SIG-M5 treated with dmso at 0.1 percent for 504 hours (cell line): ENCODE data around the gene TGFBR3.

ENCODE experiments used
- DNase-seq: peaks from one replicate; lab custom pipeline; 2025; ENCODE audit not compliant: unreplicated experiment; lab: John Stamatoyannopoulos, UW

Gene TGFBR3

DNA sequence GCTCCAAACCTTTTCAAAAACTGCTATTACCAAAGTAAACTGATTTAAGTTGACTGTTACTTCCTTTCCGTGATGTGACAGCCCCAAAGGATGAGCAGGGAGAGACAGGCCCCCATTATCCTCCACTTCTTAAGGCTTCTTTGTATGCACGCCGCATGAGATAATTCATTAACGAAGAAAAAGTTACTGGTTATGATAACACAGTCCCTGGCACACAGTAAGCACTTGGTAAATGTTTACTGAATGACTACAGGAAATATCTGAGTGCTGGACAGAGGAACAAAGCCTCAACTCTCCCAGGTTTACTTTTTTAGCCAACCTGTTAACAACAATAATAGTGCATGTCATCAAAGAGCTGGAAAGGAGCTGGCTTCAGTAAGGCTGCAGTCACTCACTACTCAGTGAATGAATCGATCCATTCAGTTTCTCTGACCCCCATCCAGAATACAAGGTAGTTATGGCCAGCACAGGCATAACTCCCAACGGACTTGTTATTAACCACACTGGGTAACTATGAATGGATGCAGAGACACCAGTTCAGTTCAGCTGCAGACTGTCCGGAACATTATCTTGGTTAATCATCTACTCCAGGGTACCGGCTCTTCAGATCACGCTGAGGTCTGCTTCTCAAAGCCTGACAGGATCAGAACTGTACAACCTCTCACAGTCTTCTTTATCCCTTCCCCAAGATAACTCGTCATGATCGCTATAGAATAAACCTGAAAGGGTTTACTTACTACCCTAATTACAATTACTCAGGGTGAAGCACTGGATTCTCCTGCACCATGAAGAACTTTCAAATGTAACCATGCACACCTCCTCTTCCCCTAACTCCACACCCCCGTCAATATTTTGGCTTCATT lies 58.3 kb downstream of the TGFBR3 start:
- DNase-seq, result no peak

DNA sequence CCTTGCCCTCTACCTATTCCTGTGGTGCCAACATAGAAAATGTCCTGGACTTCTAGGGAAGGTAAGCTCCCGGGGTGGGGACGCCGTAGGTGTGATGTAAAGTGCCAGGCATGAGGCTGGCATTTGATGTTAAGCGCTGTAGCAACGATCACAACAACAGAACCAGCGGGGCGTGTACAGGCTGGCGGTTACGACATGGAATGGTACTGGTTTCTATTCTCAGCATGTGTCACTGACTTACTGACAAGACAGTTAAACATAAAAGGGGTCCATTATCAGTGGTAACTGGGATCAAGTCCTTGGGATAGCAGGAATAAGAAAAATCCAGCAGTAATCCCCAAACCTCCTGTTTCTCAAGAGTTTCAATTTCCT lies 58.9 kb downstream of the TGFBR3 start:
- no peak for DNase-seq

DNA sequence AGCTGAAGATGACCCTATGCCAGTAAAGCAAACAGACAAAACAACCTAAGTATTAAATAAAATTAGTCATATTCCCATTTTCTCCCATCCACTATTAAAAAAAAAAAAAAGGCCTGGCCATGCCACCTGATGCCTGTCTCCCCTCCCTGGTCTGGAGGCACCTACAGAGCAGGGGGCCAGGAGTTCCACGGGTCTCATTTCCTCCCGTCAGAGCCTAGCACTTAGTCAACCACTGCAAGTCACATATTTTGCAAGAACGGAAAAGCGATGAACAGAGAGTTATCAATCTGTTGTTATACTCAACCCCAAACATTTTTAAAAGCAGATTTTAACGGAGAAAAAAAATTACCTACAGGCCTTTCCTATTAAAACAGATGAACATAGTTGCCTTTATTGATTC lies 59.3 kb downstream of the TGFBR3 start:
- DNase-seq, result no peak

DNA sequence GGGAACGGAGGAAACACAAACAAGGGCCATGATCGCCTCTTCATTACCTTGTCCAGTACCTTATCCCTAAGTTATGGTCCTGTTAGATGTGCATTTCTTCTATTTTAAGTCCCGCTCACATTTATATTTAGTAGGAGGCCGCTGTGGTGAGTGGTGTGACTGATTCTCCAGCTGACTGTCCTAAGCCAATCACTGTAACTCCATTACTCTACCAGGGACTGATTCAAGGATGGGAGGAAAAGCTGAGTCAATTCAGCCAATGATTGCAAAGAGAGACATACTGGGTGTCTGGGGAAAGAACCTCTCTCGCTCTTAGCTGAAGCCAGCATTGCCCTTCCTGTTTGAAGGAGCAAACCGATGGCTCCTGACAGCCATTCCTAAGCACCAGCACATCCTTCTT lies 59.7 kb downstream of the TGFBR3 start:
- DNase-seq, result no peak

DNA sequence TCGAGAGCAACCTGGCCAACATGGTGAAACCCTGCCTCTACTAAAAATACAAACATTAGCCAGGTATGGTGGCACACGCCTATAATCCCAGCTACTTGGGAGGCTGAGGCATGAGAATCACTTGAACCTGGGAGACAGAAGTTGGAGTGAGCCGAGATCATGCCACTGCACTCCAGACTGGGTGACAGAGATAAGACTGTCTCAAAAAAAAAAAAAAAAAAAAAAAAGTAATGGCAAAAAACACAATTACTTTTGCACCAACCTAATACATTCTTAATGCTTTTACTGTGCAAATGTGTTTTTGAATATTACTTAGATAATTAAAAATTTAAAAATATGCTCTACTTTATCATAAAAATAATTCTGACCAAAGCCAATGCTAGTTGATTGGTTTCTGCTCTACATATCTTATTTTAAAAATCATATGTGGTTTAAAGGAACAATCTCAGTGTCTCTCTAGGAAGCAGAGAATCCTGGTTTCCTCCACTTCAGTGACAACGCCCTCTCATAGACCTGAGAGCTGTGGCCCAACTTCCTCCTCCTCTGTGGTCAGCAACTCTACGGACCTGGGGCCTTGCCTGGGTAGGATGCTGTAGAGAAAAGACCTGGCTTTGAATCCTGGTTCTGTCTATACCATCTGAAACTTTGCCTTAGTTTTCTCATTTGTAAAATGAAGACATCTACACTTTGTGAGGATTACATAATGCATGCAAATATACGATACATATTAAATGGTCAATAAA lies 64.7 kb downstream of the TGFBR3 start:
- DNase-seq, result no peak

DNA sequence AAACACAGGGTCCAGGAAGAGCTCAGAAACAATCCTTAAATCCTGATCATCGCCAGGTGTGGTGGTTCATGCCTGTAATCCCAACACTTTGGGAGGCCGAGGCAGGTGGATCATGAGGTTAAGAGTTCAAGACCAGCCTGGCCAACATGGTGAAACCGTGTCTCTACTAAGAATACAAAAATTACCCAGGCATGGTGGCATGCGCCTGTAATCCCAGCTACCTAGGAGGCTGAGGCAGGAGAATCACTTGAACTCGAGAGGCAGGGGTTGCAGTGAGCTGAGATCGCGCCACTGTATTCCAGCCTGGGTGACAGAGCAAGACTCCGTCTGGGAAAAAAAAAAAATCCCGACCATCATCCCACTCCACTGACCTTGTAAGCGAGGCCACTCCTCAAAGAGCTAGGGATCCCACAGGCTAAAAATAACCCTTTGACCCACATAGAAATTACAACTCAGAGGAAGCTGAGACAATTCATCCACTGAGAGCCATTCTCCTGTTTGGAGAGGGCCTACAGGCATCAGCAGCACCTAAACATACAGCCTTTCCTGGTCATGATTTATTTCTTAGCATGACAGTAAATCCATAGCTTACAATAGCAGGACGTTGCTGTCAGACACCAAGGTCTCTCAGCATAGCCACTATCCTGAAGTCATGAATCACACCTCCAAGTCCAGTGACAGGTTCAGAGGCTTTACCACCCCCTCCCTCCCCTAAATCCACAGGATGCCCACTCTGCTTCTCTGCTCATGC lies 66.7 kb downstream of the TGFBR3 start:
- no peak for DNase-seq

DNA sequence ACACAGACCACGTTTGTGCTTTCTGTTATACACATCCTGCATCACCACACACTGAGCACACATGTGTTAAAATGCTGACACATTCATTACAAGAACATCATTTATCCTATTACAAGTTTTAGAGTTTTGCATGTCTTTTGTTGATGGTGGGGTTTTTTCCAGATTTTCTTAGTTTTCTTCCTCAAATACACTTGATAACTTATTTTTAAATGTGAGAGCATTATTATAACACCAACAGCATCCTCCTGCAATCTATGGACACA lies 67.3 kb downstream of the TGFBR3 start:
- no peak for DNase-seq

DNA sequence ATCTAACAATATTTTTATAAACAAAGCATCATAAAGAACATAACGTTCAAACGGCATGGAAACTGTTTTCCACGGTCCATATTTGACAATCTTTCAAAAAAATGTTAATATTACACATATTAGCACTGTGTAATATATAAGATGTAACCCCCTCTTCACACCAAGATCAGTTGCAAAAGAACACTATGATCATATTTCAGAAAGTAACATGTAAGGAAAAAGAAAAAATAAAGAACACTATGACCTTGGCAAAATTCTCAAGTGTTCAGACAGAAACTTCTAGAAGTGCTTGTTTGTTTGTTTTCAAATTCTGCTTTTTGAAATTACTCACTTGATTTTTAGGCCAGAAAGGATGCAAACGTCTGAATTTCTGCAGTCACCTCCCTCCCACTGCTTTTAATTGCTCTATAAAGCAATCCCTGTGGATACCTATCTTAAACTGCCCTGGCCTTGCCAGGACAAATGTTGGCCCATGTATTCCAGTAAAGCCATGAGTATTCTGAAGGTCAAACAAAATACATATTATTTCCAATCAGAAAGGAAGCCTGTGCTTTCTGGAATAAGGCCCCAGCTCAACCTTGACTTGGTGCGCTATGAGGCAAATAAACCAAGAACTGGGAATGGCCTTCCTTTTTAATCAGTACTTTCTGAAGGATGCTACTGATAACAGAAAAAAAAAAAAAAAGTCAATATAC lies 68.6 kb downstream of the TGFBR3 start:
- DNase-seq, result no peak

DNA sequence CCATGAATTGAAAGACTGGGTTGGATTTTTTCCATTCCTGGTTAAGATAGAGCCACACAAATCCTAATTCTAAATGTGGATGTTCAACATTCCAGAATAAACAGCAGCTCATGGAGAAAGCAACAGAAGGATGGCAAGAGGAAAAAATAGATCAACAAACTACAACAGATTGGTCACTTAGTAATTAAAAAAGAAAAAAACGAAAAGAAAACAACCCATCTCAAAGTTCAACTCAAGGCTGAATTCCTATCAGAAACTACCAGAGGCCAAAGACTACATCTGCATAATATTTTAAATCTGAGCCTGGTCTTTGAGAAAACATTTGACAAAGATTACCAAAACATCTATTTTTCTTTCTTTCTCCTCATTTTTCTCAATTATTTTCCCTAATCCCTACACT lies 69.9 kb downstream of the TGFBR3 start:
- DNase-seq, result no peak

DNA sequence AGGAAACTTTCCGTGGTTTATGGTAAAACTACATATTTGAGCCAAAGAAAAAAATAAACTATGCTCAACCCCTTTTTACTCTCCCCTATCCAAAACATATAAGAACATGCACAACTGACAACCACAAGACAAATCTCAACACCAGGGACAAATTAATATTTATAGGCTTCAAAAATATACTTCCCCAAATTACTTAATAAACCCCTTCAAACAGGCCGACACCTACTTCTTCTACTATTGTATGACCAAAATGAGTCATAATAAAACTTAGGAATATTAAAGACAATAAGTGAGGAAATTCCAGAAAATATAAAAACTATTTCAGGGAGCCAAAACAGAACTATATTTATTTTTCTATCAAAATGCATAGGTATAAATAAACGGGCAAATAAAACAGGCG lies 71.5 kb downstream of the TGFBR3 start:
- no peak for DNase-seq

DNA sequence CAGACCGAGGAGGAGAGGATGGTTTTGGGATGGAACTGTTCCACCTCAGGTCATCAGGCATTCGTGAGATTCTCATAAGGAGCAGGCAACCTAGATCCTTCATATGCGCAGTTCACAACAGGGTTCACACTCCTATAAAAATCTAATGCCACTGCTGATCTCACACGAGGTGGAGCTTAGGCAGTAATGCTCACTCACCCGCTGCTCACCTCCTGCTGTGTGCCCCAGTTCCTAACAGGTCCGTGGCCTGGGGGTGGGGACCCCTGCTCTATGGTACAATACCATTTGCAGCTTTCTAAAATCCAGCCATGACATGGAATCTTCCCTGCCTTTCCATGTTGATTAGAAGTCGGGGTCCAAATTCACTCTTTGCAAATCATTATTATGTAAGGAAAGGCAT lies 72.1 kb downstream of the TGFBR3 start:
- no peak for DNase-seq

DNA sequence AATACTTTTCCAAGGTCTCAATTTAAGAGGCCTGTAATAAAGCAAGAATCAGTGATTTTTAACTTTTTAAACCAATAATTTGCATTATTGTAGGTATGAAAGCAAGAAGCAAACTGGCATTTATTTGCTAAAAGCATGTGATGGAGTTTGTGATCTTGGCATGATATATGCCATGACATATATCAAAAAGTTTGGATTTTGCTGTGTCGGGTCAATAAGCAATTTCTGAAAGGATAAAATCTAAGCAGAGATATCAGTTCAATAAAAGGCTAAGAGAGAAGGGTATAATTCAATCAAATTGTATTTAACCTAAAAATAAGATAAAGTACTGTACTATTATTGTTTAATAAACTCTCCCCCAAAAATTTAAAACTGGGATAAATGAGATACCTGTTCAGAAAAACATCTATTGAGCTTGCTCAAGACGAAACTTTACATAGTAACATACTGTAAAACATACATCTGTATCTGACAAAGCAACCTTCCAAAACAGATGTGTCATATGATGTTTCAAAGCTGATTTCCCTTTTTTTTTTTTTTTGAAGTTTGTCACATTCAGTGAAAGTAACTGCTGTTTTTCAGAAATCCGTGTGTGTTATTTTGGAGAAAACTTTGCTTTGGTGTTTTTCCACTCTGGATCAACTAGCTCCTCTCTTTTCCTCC lies 74.5 kb downstream of the TGFBR3 start:
- no peak for DNase-seq

DNA sequence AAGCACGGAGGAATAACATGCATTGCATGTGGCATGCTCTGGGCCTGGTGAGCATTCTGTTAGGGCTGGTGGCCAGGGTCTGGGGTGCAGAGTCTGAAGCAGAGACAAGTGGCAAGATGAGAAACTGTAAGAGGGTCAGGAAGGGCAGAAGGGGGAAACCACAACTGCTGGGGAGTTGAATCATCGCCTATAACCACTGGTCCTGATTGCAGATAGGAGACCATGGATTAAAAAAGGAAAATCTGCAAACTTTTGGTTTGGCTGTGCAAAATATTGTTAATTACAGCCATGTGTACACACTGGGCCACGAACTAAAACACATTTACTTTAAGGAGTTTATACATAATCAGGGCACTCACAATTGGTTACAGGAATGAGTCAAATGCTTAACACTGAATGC lies 76.6 kb downstream of the TGFBR3 start:
- DNase-seq, result no peak

DNA sequence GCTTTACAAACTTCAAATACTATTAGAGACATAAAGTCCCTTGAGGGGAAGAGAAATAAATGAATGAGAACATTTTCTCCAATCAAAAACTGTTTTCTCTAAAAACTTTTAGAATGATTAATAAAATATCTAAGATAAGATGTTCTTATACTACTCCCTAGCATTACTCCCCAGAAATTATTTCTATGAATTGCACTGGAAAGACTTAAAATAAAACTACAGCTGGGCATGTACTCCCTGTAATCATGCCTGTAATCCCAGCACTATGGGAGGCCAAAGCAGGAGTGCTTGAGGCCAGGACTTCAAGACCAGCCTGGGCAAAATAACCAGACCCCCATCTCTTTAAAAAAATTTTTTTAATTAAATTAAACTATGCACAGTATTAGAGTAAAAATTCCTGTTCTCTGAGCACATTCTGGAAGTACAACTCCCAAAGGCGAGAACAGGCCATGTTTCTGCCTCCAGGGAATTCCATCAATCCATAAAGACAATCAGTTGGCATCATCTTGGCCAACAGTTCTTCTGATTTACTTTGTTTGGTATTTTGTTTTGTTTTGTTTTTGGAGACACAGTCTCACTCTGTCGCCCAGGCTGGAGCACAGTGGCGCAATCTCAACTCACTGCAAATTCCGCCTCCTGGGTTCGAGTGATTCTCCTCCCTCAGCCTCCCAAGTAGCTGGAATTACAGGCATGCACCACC lies 77.9 kb downstream of the TGFBR3 start:
- no peak for DNase-seq

DNA sequence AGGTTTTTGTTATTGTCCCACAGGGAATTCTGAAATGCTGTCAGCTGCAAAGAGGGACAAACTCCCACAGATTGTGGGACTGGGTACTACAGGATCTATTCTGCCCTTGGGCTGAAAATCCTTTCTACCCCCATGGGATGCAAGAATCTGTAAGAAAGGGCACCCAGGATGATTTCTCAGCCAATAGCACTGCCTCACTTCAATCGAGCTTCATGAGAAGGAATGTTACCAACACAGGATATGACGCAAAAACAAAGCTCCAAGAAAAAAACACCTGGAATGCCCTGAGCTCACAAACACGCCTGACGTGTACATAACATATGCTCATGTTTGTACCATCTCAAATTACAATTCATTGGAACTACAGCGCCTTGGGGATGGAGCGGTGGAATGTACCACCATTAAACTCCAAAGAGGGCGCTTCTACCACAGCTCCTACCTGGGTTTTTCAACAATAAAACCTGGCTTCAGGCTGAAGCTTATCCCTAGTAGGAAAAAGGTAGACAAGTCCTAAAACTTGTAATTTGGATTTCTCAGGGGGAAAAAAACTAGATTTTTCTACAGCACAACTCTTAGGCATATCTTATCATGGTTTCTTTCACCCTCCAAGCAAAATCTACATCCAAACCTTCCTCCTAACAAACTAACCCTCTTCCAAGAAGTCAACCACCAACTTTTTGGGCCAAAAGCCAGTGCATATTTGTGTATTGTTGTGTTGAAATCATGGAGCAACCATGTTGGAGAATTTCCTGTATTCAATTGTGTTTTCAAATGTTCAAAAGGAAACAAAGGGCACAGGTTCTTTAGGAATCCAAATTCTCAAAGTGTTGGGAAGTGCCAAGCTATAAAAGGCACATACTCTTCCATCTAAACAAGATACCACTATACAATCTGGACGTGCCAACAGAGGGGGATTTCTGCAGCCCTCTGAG lies 78.9 kb downstream of the TGFBR3 start:
- no peak for DNase-seq

DNA sequence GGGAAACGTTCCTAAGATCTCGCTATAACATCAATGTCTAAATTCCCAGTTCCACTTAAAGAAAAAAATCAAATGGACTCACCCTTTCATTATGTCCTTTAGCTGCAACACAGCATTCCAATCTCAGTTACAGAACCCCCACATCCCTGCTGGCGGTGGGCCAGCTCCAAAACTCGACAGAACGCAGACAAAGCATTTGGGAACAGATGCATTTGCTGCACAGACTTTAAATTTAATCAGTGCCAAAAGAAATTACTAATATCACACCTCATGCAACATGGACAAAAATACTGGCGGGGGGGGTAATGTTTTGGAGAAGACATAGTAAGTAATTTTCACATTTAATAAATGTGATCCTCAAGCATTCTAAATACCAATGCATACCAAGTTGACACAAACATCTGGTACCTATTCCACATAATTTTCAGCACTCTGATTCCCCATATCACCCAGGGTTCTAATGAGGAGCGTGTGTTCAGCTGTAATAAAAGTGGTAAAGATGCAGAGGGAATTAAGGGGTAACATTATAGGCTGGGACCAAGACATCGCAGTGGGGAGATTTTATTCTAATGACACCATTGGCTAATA lies 79.7 kb downstream of the TGFBR3 start:
- DNase-seq, result no peak

DNA sequence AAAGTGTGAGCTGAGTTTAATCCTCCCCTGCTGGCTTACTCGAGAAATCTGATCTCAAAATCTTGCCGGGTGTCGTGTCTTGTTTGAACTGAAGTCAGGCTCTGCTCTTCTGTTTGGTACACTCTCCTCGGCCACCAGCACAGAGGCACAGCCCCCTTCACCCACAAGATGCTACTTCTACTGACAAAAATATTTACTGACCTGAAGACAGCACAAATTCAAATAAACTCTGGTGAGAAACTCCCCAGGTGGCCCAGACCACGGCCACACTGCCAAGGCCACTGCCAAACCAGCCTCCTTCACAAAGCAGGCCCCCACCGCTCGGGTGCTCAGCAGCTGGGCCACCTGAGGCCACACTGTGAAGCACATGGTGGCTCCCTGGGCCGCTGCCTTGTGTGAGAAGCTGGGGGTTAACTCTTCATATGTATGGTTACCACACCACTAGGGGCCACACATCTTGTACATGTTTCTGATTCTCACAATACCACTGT lies 80.6 kb downstream of the TGFBR3 start:
- DNase-seq, result no peak

DNA sequence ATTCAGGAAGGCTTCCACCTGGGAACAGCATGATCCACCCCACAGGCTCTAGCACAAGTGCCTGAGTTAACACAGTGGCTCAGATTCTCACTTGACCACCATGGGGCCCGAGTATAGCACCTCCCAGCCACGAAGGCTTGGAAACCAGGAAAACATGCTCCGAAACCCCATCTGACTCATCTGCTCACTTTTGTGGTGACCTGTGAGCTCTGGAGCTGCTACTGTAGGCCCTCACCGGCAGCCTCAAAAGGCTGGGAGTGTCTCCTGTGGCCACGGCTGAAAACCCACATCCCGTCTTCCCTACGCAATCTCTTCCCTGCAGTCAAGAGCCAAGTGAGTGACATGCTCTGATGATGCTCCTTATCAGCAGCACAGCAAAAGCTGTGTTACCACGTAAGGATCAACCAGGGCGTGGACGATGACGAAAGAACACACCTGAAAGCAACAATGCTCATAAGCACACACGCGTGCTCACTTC lies 81.4 kb downstream of the TGFBR3 start:
- DNase-seq, result no peak
